ENCODE measurements around the gene CASKIN1.

CASKIN1 gene

GRCh38 chr16:2173916-2174315 is 22.5 kb downstream of the CASKIN1 start:
- no peak for DNase-seq (ENCODE audit: low spot score)

GRCh38 chr16:2173366-2173765 is 23.0 kb downstream of the CASKIN1 start:
- no peak for DNase-seq (ENCODE audit: low spot score)

GRCh38 chr16:2172688-2173335 is 23.6 kb downstream of the CASKIN1 start:
- DNase-seq (ENCODE audit: low spot score), result no peak

- DNase-seq (ENCODE audit: low spot score), result no peak
Observed at GRCh38 chr16:2171601-2172178, 24.7 kb downstream of the CASKIN1 start.

GRCh38 chr16:2170587-2171435 is 25.6 kb downstream of the CASKIN1 start:
- DNase-seq (ENCODE audit: low spot score), result no peak

- no peak for DNase-seq (ENCODE audit: low spot score)
Observed at GRCh38 chr16:2170080-2170479, 26.3 kb downstream of the CASKIN1 start.

GRCh38 chr16:2167068-2167638 is 29.3 kb downstream of the CASKIN1 start:
- DNase-seq (ENCODE audit: low spot score), result no peak

GRCh38 chr16:2166263-2167067 is 29.9 kb downstream of the CASKIN1 start:
- no peak for DNase-seq (ENCODE audit: low spot score)

- no peak for DNase-seq (ENCODE audit: low spot score)
Observed at GRCh38 chr16:2165861-2166260, 30.5 kb downstream of the CASKIN1 start.

- DNase-seq (ENCODE audit: low spot score), result no peak
Observed at GRCh38 chr16:2163211-2163881, 33.1 kb downstream of the CASKIN1 start.

GRCh38 chr16:2162676-2163118 is 33.7 kb downstream of the CASKIN1 start:
- no peak for DNase-seq (ENCODE audit: low spot score)

GRCh38 chr16:2161911-2162310 is 34.5 kb downstream of the CASKIN1 start:
- DNase-seq (ENCODE audit: low spot score), result no peak

GRCh38 chr16:2160915-2161551 is 35.4 kb downstream of the CASKIN1 start:
- peak; percentile 85 for DNase-seq (ENCODE audit: low spot score)

- DNase-seq (ENCODE audit: low spot score), result peak; percentile 64
Observed at GRCh38 chr16:2159175-2159838, 37.1 kb downstream of the CASKIN1 start.

GRCh38 chr16:2158262-2158638 is 38.2 kb downstream of the CASKIN1 start:
- DNase-seq (ENCODE audit: low spot score), result no peak

- peak; percentile 42 for DNase-seq (ENCODE audit: low spot score)
Observed at GRCh38 chr16:2157480-2158261, 38.7 kb downstream of the CASKIN1 start.

GRCh38 chr16:2156849-2157224 is 39.6 kb downstream of the CASKIN1 start:
- no peak for DNase-seq (ENCODE audit: low spot score)

GRCh38 chr16:2155977-2156848 is 40.2 kb downstream of the CASKIN1 start:
- DNase-seq (ENCODE audit: low spot score), result peak; percentile 63

All from GM03348 (cell line).